Measurements from ENCODE around the gene CNST. TPM values are rescaled to one million over a fixed set of nuclear protein-coding genes. Genes with fewer than 3 reads are reported as not detected.

CNST gene
- polyA plus RNA-seq (2013, experiment 1 of 2) = 9.8 TPM
- 9.9 TPM for polyA plus RNA-seq (2013, experiment 2 of 2)

GRCh38 chr1:246566128-246566812 is at the start of gene CNST, which contains the start of gene TFB2M:
TSS of gene CNST (plus strand) at chr1:246566456. CDS start at chr1:246591563, 25,107 bp downstream.
TSS of gene TFB2M (minus strand) at chr1:246566261. CDS start at chr1:246566138, 123 bp downstream.
- H3K9me3 ChIP-seq (ENCODE audit: control insufficient read depth, low read length) = no peaks in the 10 kb centered on the region
- peaks cover 22% of the 10 kb centered on the region for H3K36me3 ChIP-seq (ENCODE audit: control insufficient read depth, insufficient read depth, low read length)
- peak within 1 kb of the TSS; percentile 93 for H3K27ac ChIP-seq (ENCODE audit: low read depth, low read length, severe bottlenecking)
- WGBS, 2 experiments (ENCODE audit: insufficient coverage in 2 of 2) = 1% methylated on average over 33 to 47 of the region's 62 CpGs
- H3K4me1 ChIP-seq (ENCODE audit: control insufficient read depth, insufficient read depth, low read length, poor library complexity, severe bottlenecking) = peaks cover 7% of the 10 kb centered on the region
- peak within 1 kb of the TSS; percentile 90 for H3K4me3 ChIP-seq (ENCODE audit: extremely low read depth, insufficient read depth, low read length, poor library complexity, severe bottlenecking)

- Histone ChIP-seq H3K27ac (ENCODE audit: low read depth, low read length, severe bottlenecking) (no peak overlapping the region), H3K4me3 (ENCODE audit: extremely low read depth, insufficient read depth, low read length, poor library complexity, severe bottlenecking) (no peak overlapping the region), H3K36me3 (ENCODE audit: control insufficient read depth, insufficient read depth, low read length) (no peaks in the 10 kb centered on the region), H3K4me1 (ENCODE audit: control insufficient read depth, insufficient read depth, low read length, poor library complexity, severe bottlenecking) (no peaks in the 10 kb centered on the region), H3K9me3 (ENCODE audit: control insufficient read depth, low read length) (peaks cover 30% of the 10 kb centered on the region)
- 79 to 84% methylated on average over 7 of the region's 7 CpGs for WGBS, 2 experiments (ENCODE audit: insufficient coverage in 2 of 2)
Measured at GRCh38 chr1:246517391-246517790, 48.9 kb upstream of the CNST start.

GRCh38 chr1:246518456-246519205 is 47.6 kb upstream of the CNST start:
- Histone ChIP-seq H3K4me3 (ENCODE audit: extremely low read depth, insufficient read depth, low read length, poor library complexity, severe bottlenecking) (no peak overlapping the region), H3K36me3 (ENCODE audit: control insufficient read depth, insufficient read depth, low read length) (no peaks in the 10 kb centered on the region), H3K9me3 (ENCODE audit: control insufficient read depth, low read length) (peaks cover 30% of the 10 kb centered on the region), H3K27ac (ENCODE audit: low read depth, low read length, severe bottlenecking) (no peak overlapping the region), H3K4me1 (ENCODE audit: control insufficient read depth, insufficient read depth, low read length, poor library complexity, severe bottlenecking) (no peaks in the 10 kb centered on the region)
- WGBS, 2 experiments (ENCODE audit: insufficient coverage in 2 of 2) = 88% methylated on average over 16 to 17 of the region's 17 CpGs

GRCh38 chr1:246519514-246519913 is 46.7 kb upstream of the CNST start:
- Histone ChIP-seq H3K9me3 (ENCODE audit: control insufficient read depth, low read length) (peaks cover 30% of the 10 kb centered on the region), H3K27ac (ENCODE audit: low read depth, low read length, severe bottlenecking) (no peak overlapping the region), H3K4me1 (ENCODE audit: control insufficient read depth, insufficient read depth, low read length, poor library complexity, severe bottlenecking) (no peaks in the 10 kb centered on the region), H3K4me3 (ENCODE audit: extremely low read depth, insufficient read depth, low read length, poor library complexity, severe bottlenecking) (no peak overlapping the region), H3K36me3 (ENCODE audit: control insufficient read depth, insufficient read depth, low read length) (no peaks in the 10 kb centered on the region)
- WGBS, 2 experiments (ENCODE audit: insufficient coverage in 2 of 2) = no CpG with 5 or more reads among the region's 1 CpG

- Histone ChIP-seq H3K9me3 (ENCODE audit: control insufficient read depth, low read length) (peaks cover 12% of the 10 kb centered on the region), H3K4me3 (ENCODE audit: extremely low read depth, insufficient read depth, low read length, poor library complexity, severe bottlenecking) (no peak overlapping the region), H3K4me1 (ENCODE audit: control insufficient read depth, insufficient read depth, low read length, poor library complexity, severe bottlenecking) (no peaks in the 10 kb centered on the region), H3K27ac (ENCODE audit: low read depth, low read length, severe bottlenecking) (no peak overlapping the region), H3K36me3 (ENCODE audit: control insufficient read depth, insufficient read depth, low read length) (no peaks in the 10 kb centered on the region)
- 94% methylated on average over 4 of the region's 4 CpGs; no CpG with 5 or more reads in 1 of the 2 experiments for WGBS, 2 experiments (ENCODE audit: insufficient coverage in 2 of 2)
Measured at GRCh38 chr1:246526380-246526779, 39.9 kb upstream of the CNST start.

GRCh38 chr1:246526915-246527314 is 39.3 kb upstream of the CNST start:
- Histone ChIP-seq H3K4me1 (ENCODE audit: control insufficient read depth, insufficient read depth, low read length, poor library complexity, severe bottlenecking) (no peaks in the 10 kb centered on the region), H3K27ac (ENCODE audit: low read depth, low read length, severe bottlenecking) (no peak overlapping the region), H3K9me3 (ENCODE audit: control insufficient read depth, low read length) (peaks cover 12% of the 10 kb centered on the region), H3K36me3 (ENCODE audit: control insufficient read depth, insufficient read depth, low read length) (no peaks in the 10 kb centered on the region), H3K4me3 (ENCODE audit: extremely low read depth, insufficient read depth, low read length, poor library complexity, severe bottlenecking) (no peak overlapping the region)
- WGBS, 2 experiments (ENCODE audit: insufficient coverage in 2 of 2) = 88% methylated on average over 7 of the region's 7 CpGs

GRCh38 chr1:246527402-246528088 is 38.7 kb upstream of the CNST start:
- WGBS, 2 experiments (ENCODE audit: insufficient coverage in 2 of 2) = 78 to 93% methylated on average over 2 to 4 of the region's 5 CpGs
- Histone ChIP-seq H3K9me3 (ENCODE audit: control insufficient read depth, low read length) (peaks cover 12% of the 10 kb centered on the region), H3K27ac (ENCODE audit: low read depth, low read length, severe bottlenecking) (no peak overlapping the region), H3K4me3 (ENCODE audit: extremely low read depth, insufficient read depth, low read length, poor library complexity, severe bottlenecking) (no peak overlapping the region), H3K4me1 (ENCODE audit: control insufficient read depth, insufficient read depth, low read length, poor library complexity, severe bottlenecking) (no peaks in the 10 kb centered on the region), H3K36me3 (ENCODE audit: control insufficient read depth, insufficient read depth, low read length) (no peaks in the 10 kb centered on the region)

- H3K36me3 ChIP-seq (ENCODE audit: control insufficient read depth, insufficient read depth, low read length) = no peaks in the 10 kb centered on the region
- H3K27ac ChIP-seq (ENCODE audit: low read depth, low read length, severe bottlenecking) = no peak overlapping the region
- H3K4me3 ChIP-seq (ENCODE audit: extremely low read depth, insufficient read depth, low read length, poor library complexity, severe bottlenecking) = no peak overlapping the region
- whole genome bisulfite sequencing, 2 experiments (ENCODE audit: insufficient coverage in 2 of 2) = 69 to 73% methylated on average over 3 to 6 of the region's 8 CpGs
- H3K4me1 ChIP-seq (ENCODE audit: control insufficient read depth, insufficient read depth, low read length, poor library complexity, severe bottlenecking) = no peaks in the 10 kb centered on the region
- H3K9me3 ChIP-seq (ENCODE audit: control insufficient read depth, low read length) = peaks cover 12% of the 10 kb centered on the region
Measured at GRCh38 chr1:246528933-246529731, 37.1 kb upstream of the CNST start.

GRCh38 chr1:246530482-246530881 is 35.8 kb upstream of the CNST start:
- H3K9me3 ChIP-seq (ENCODE audit: control insufficient read depth, low read length) = peaks cover 12% of the 10 kb centered on the region
- no peak overlapping the region for H3K4me3 ChIP-seq (ENCODE audit: extremely low read depth, insufficient read depth, low read length, poor library complexity, severe bottlenecking)
- WGBS, 2 experiments (ENCODE audit: insufficient coverage in 2 of 2) = 46 to 92% methylated on average over 1 to 2 of the region's 2 CpGs
- no peaks in the 10 kb centered on the region for H3K36me3 ChIP-seq (ENCODE audit: control insufficient read depth, insufficient read depth, low read length)
- no peak overlapping the region for H3K27ac ChIP-seq (ENCODE audit: low read depth, low read length, severe bottlenecking)
- no peaks in the 10 kb centered on the region for H3K4me1 ChIP-seq (ENCODE audit: control insufficient read depth, insufficient read depth, low read length, poor library complexity, severe bottlenecking)

- no peaks in the 10 kb centered on the region for H3K4me1 ChIP-seq (ENCODE audit: control insufficient read depth, insufficient read depth, low read length, poor library complexity, severe bottlenecking)
- H3K4me3 ChIP-seq (ENCODE audit: extremely low read depth, insufficient read depth, low read length, poor library complexity, severe bottlenecking) = no peak overlapping the region
- H3K36me3 ChIP-seq (ENCODE audit: control insufficient read depth, insufficient read depth, low read length) = no peaks in the 10 kb centered on the region
- H3K27ac ChIP-seq (ENCODE audit: low read depth, low read length, severe bottlenecking) = no peak overlapping the region
- WGBS, 2 experiments (ENCODE audit: insufficient coverage in 2 of 2) = no CpG with 5 or more reads among the region's 1 CpG
- peaks cover 12% of the 10 kb centered on the region for H3K9me3 ChIP-seq (ENCODE audit: control insufficient read depth, low read length)
Measured at GRCh38 chr1:246532519-246532918, 33.7 kb upstream of the CNST start.

Data from mesodermal cell (in vitro differentiated cells).